ENCODE results near the gene KIAA1217.

KIAA1217 gene

DNA sequence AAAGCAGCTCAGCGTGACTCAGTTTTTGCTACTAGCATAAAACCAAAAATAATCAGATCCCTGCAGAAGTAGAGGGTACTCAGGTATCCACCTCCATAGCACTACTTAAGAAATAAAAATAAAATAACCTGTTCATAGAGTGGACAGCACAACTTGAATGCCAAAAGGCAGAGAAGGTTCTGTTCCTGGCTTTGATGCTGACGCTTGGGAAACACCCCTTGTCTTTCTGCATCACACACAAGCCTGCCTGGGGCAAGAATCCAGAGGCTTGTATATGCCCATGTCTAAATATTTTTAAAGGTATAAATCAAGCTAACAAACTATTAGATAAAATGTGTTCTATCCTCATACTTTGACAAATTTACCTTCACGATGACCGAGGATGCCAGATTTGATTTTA lies 207.3 kb downstream of the KIAA1217 start:
- Histone ChIP-seq H3K9ac (ENCODE audit: low read length) (no peak overlapping the region), H3K23ac (ENCODE audit: low read length) (no peak overlapping the region), H3K27me3 (ENCODE audit: insufficient read depth, low read length) (no peaks in the 10 kb centered on the region), H3K4ac (ENCODE audit: low read depth, low read length) (no peak overlapping the region), H3K14ac (ENCODE audit: low read length) (no peak overlapping the region), H3K36me3 (ENCODE audit: control insufficient read depth in 1 of 2, insufficient read depth in 2 of 2, low read length in 2 of 2) (peaks cover 5 to 9% of the 10 kb centered on the region in 2 experiments), H2BK5ac (ENCODE audit: low read depth, low read length, poor library complexity) (no peak overlapping the region), H3K27ac (ENCODE audit: low read depth, low read length) (no peak overlapping the region), H4K12ac (ENCODE audit: low read depth, low read length) (no peak overlapping the region), H4K91ac (ENCODE audit: low read depth, low read length) (no peak overlapping the region), H3K18ac (ENCODE audit: low read length) (peak overlapping the region; percentile 10), H2AFZ (ENCODE audit: insufficient read depth, low read length, poor library complexity) (no peak overlapping the region), H2BK12ac (ENCODE audit: low read length) (no peak overlapping the region), H2AK5ac (ENCODE audit: low read length) (no peak overlapping the region), H3K4me3 (ENCODE audit: low read depth, low read length) (no peak overlapping the region), H4K8ac (ENCODE audit: low read depth, low read length) (no peak overlapping the region), H3K79me2 (ENCODE audit: control insufficient read depth, insufficient read depth, low read length, poor library complexity) (no peaks in the 10 kb centered on the region), H3K4me2 (ENCODE audit: low read length) (no peak overlapping the region), H3K9me3 (ENCODE audit: insufficient read depth, low read depth, low read length) (no peaks in the 10 kb centered on the region), H3K4me1 (ENCODE audit: control insufficient read depth in 1 of 2, insufficient read depth in 2 of 2, low read length in 2 of 2) (peaks cover 0 to 14% of the 10 kb centered on the region in 2 experiments), H2BK120ac (ENCODE audit: insufficient read depth, low read length, poor library complexity) (no peak overlapping the region), H3K79me1 (ENCODE audit: low read length) (peaks cover 3% of the 10 kb centered on the region)
- no CpG with 5 or more reads among the region's 4 CpGs for WGBS (ENCODE audit: extremely low coverage, insufficient coverage, insufficient read length)
- DNase-seq: no peak

DNA sequence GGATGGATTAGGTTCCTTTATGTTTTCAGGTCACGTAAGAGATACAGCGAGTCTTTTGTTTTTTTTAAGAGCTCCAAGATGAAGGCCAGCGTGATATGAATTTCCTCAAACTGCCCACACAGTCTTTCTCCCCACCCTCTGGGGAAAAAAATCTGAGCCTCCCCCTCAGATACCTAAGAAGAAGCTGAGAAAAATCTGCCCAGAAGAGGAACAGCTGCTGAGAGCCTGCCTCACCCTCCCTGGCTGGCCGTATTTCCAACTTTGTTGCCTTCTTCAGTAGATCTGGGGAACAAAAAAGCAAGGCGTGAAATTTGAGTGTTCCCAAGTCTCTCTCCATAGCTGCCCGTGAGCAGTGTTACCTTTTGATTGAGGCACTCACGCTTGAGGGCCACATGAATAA lies 208.1 kb downstream of the KIAA1217 start:
- no peak overlapping the region for H4K8ac ChIP-seq (ENCODE audit: low read depth, low read length)
- no peaks in the 10 kb centered on the region for H3K27me3 ChIP-seq (ENCODE audit: insufficient read depth, low read length)
- no peaks in the 10 kb centered on the region for H3K79me2 ChIP-seq (ENCODE audit: control insufficient read depth, insufficient read depth, low read length, poor library complexity)
- H3K27ac ChIP-seq (ENCODE audit: low read depth, low read length): no peak overlapping the region
- no peak overlapping the region for H3K4me2 ChIP-seq (ENCODE audit: low read length)
- H3K9me3 ChIP-seq (ENCODE audit: insufficient read depth, low read depth, low read length): no peaks in the 10 kb centered on the region
- H2BK12ac ChIP-seq (ENCODE audit: low read length): no peak overlapping the region
- H3K36me3 ChIP-seq (ENCODE audit: control insufficient read depth in 1 of 2, insufficient read depth in 2 of 2, low read length in 2 of 2): peaks cover 5 to 9% of the 10 kb centered on the region in 2 experiments
- no peak for DNase-seq
- peaks cover 0 to 14% of the 10 kb centered on the region in 2 experiments for H3K4me1 ChIP-seq (ENCODE audit: control insufficient read depth in 1 of 2, insufficient read depth in 2 of 2, low read length in 2 of 2)
- no peak overlapping the region for H3K14ac ChIP-seq (ENCODE audit: low read length)
- no peak overlapping the region for H4K91ac ChIP-seq (ENCODE audit: low read depth, low read length)
- no peak overlapping the region for H2BK5ac ChIP-seq (ENCODE audit: low read depth, low read length, poor library complexity)
- no peak overlapping the region for H2AK5ac ChIP-seq (ENCODE audit: low read length)
- H3K79me1 ChIP-seq (ENCODE audit: low read length): peaks cover 3% of the 10 kb centered on the region
- no peak overlapping the region for H3K23ac ChIP-seq (ENCODE audit: low read length)
- no peak overlapping the region for H2AFZ ChIP-seq (ENCODE audit: insufficient read depth, low read length, poor library complexity)
- H3K9ac ChIP-seq (ENCODE audit: low read length): no peak overlapping the region
- no peak overlapping the region for H3K4me3 ChIP-seq (ENCODE audit: low read depth, low read length)
- no peak overlapping the region for H3K4ac ChIP-seq (ENCODE audit: low read depth, low read length)
- no peak overlapping the region for H2BK120ac ChIP-seq (ENCODE audit: insufficient read depth, low read length, poor library complexity)
- WGBS (ENCODE audit: extremely low coverage, insufficient coverage, insufficient read length): no CpG with 5 or more reads among the region's 7 CpGs
- no peak overlapping the region for H3K18ac ChIP-seq (ENCODE audit: low read length)
- H4K12ac ChIP-seq (ENCODE audit: low read depth, low read length): no peak overlapping the region

DNA sequence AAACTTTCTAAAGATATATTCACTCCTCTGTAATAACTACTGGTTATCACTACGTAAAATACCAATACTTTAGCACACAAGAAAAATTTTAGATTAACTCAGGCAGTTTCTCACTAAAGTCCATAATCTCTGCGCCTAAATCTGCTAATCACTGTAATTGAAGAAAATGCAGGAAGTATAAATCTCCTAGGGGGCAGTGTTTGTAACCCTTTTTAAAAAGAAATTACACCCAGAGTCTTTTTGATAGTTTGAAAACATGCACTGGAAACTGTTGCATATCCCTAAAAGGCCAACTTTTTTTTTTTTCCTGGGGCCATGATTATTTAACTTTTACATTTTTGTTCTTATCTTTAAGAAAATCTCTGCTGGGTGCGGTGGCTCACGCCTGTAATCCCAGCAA lies 209.6 kb downstream of the KIAA1217 start:
- Histone ChIP-seq H3K79me2 (ENCODE audit: control insufficient read depth, insufficient read depth, low read length, poor library complexity) (no peaks in the 10 kb centered on the region), H3K4me3 (ENCODE audit: low read depth, low read length) (no peak overlapping the region), H3K4ac (ENCODE audit: low read depth, low read length) (no peak overlapping the region), H3K14ac (ENCODE audit: low read length) (no peak overlapping the region), H3K27ac (ENCODE audit: low read depth, low read length) (no peak overlapping the region), H2AK5ac (ENCODE audit: low read length) (no peak overlapping the region), H3K4me2 (ENCODE audit: low read length) (no peak overlapping the region), H4K12ac (ENCODE audit: low read depth, low read length) (no peak overlapping the region), H3K79me1 (ENCODE audit: low read length) (peaks cover 3% of the 10 kb centered on the region), H3K18ac (ENCODE audit: low read length) (no peak overlapping the region), H3K36me3 (ENCODE audit: control insufficient read depth in 1 of 2, insufficient read depth in 2 of 2, low read length in 2 of 2) (peaks cover 3 to 4% of the 10 kb centered on the region in 2 experiments), H2BK120ac (ENCODE audit: insufficient read depth, low read length, poor library complexity) (no peak overlapping the region), H3K23ac (ENCODE audit: low read length) (no peak overlapping the region), H3K27me3 (ENCODE audit: insufficient read depth, low read length) (no peaks in the 10 kb centered on the region), H3K9ac (ENCODE audit: low read length) (no peak overlapping the region), H2BK5ac (ENCODE audit: low read depth, low read length, poor library complexity) (no peak overlapping the region), H3K4me1 (ENCODE audit: control insufficient read depth in 1 of 2, insufficient read depth in 2 of 2, low read length in 2 of 2) (peaks cover 0 to 14% of the 10 kb centered on the region in 2 experiments), H2AFZ (ENCODE audit: insufficient read depth, low read length, poor library complexity) (no peak overlapping the region), H4K91ac (ENCODE audit: low read depth, low read length) (no peak overlapping the region), H2BK12ac (ENCODE audit: low read length) (no peak overlapping the region), H3K9me3 (ENCODE audit: insufficient read depth, low read depth, low read length) (no peaks in the 10 kb centered on the region), H4K8ac (ENCODE audit: low read depth, low read length) (no peak overlapping the region)
- WGBS (ENCODE audit: extremely low coverage, insufficient coverage, insufficient read length): no CpG with 5 or more reads among the region's 4 CpGs
- peak in 1 of 2 donors; percentile 75 for DNase-seq

DNA sequence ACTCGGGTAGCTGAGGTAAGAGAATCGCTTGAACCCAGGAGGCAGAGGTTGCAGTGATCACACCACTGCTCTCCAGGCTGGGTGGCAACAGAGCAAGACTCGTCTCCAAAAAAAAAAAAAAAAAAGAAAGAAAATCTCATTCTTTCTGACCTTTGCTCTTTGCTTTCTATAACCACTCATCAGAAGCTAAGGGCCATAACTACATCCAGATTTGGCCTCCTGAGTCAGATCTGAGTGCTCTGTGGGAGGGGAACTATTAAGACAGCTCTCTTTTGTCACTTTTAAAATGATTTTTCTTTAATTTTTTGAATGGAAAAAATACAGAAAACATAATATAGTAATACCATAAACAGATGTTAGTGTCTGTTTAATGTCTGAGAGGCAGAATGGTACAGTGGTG lies 210.1 kb downstream of the KIAA1217 start:
- Histone ChIP-seq H3K18ac (ENCODE audit: low read length) (no peak overlapping the region), H3K4ac (ENCODE audit: low read depth, low read length) (no peak overlapping the region), H3K4me3 (ENCODE audit: low read depth, low read length) (no peak overlapping the region), H2BK12ac (ENCODE audit: low read length) (no peak overlapping the region), H3K79me2 (ENCODE audit: control insufficient read depth, insufficient read depth, low read length, poor library complexity) (no peaks in the 10 kb centered on the region), H3K4me1 (ENCODE audit: control insufficient read depth in 1 of 2, insufficient read depth in 2 of 2, low read length in 2 of 2) (peaks cover 0 to 14% of the 10 kb centered on the region in 2 experiments), H3K79me1 (ENCODE audit: low read length) (peaks cover 3% of the 10 kb centered on the region), H4K12ac (ENCODE audit: low read depth, low read length) (no peak overlapping the region), H3K36me3 (ENCODE audit: control insufficient read depth in 1 of 2, insufficient read depth in 2 of 2, low read length in 2 of 2) (peaks cover 4 to 5% of the 10 kb centered on the region in 2 experiments), H4K91ac (ENCODE audit: low read depth, low read length) (no peak overlapping the region), H2BK120ac (ENCODE audit: insufficient read depth, low read length, poor library complexity) (no peak overlapping the region), H2BK5ac (ENCODE audit: low read depth, low read length, poor library complexity) (no peak overlapping the region), H3K4me2 (ENCODE audit: low read length) (no peak overlapping the region), H3K27me3 (ENCODE audit: insufficient read depth, low read length) (no peaks in the 10 kb centered on the region), H3K9ac (ENCODE audit: low read length) (no peak overlapping the region), H3K14ac (ENCODE audit: low read length) (no peak overlapping the region), H4K8ac (ENCODE audit: low read depth, low read length) (no peak overlapping the region), H3K23ac (ENCODE audit: low read length) (no peak overlapping the region), H2AFZ (ENCODE audit: insufficient read depth, low read length, poor library complexity) (no peak overlapping the region), H2AK5ac (ENCODE audit: low read length) (no peak overlapping the region), H3K27ac (ENCODE audit: low read depth, low read length) (no peak overlapping the region), H3K9me3 (ENCODE audit: insufficient read depth, low read depth, low read length) (no peaks in the 10 kb centered on the region)
- no CpG with 5 or more reads among the region's 3 CpGs for WGBS (ENCODE audit: extremely low coverage, insufficient coverage, insufficient read length)
- DNase-seq: peak in 1 of 2 donors; percentile 13
